ENCODE measurements around the gene NLGN2. TPM values are rescaled to one million over a fixed set of nuclear protein-coding genes. Genes with fewer than 3 reads are reported as not detected.

Gene NLGN2
- total and polyA plus RNA-seq, 2 of the 8 experiments (the other 6 are each of a cell fraction or from before 2014, with no cell fraction given), result 21.2 to 62.8 TPM

DNA sequence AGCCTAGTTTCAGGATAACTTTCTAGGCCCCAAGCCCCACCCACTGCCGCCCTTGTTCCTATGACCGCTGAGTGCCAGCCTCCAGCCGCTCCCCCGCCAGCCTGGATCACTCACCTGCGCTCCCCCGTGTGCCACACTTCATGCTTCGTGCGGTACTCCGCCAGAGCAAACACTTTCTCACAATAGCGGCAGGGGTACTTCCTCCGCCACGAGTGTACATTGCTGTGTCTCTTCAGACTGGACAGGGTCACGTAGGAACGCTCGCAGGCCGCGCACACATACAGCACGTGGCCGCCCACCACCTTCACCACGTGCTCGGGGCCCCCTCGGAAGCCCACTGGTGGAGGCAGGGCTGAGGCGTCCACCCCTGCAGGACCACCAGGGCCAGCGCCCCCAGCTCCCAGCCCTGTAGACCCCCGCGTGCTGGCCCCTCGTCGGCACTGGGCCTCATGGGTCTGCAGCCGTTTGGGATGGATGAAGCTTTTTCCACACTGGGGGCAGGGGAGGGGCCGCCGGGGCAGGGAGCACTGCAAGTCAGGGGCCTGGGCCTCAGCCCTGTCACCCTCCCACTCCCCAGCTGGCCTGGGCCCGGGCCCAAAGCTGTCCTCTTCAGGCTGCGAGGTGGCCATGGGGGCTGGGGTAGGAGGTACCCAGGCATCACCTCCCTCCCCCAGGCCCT is 58.1 kb downstream of the NLGN2 start:
- Histone ChIP-seq H2BK15ac (ENCODE audit: low read length) (no peak overlapping the region), H4K5ac (ENCODE audit: insufficient read length, low read depth, low read length) (no peak overlapping the region), H2BK5ac (ENCODE audit: low read depth, low read length) (no peak overlapping the region), H3K18ac (ENCODE audit: extremely low read depth, low read length) (no peak overlapping the region), H3K27ac (ENCODE audit: low read depth, low read length) (no peak overlapping the region), H3K36me3 (ENCODE audit: control insufficient read depth in 2 of 4, insufficient read depth in 4 of 4, low read length in 3 of 4) (peaks cover 0 to 3% (median under 1%) of the 10 kb centered on the region in 4 experiments; a peak in 3 of 8 replicates), H4K91ac (replicated peaks; ENCODE audit: insufficient read length, low read length) (no peak overlapping the region), H3K23ac (ENCODE audit: insufficient read length) (no peak overlapping the region), H4K8ac (ENCODE audit: extremely low read depth, insufficient read depth, low read length) (peak overlapping the region; percentile 57; the same call in 1 of the 2 replicates), H3K9ac (replicated peaks in 1 of 4; ENCODE audit: extremely low read depth in 1 of 4, low read depth in 3 of 4, low read length in 3 of 4) (no peak overlapping the region), H3K4me3 (ENCODE audit: extremely low read depth in 1 of 4, insufficient read depth in 2 of 4, low read depth in 3 of 4, low read length in 4 of 4) (no peak overlapping the region), H3K79me1 (ENCODE audit: low read depth, low read length) (peaks cover 2% of the 10 kb centered on the region; the same call in 1 of the 2 replicates), H3K4ac (replicated peaks; ENCODE audit: insufficient read length, low read depth, low read length) (no peak overlapping the region), H3K27me3 (replicated peaks in 1 of 4; ENCODE audit: control insufficient read depth in 3 of 4, extremely low read depth in 1 of 4, insufficient read depth in 3 of 4, low read length in 3 of 4) (no peaks in the 10 kb centered on the region), H3K79me2 (ENCODE audit: control insufficient read depth in 1 of 2, insufficient read depth in 2 of 2, low read length in 2 of 2) (no peaks in the 10 kb centered on the region), H2BK20ac (ENCODE audit: low read length) (no peak overlapping the region), H2AFZ (ENCODE audit: low read length) (no peak overlapping the region), H3K4me1 (replicated peaks in 1 of 4; ENCODE audit: control insufficient read depth in 3 of 4, insufficient read depth in 4 of 4, low read length in 3 of 4) (peaks cover 2 to 9% (median 7%) of the 10 kb centered on the region in 4 experiments), H2BK12ac (ENCODE audit: low read depth, low read length) (no peak overlapping the region), H3K56ac (replicated peaks; ENCODE audit: insufficient read length, low read depth, low read length) (no peak overlapping the region), H4K20me1 (replicated peaks in 1 of 2; ENCODE audit: control insufficient read depth in 1 of 2, insufficient read depth in 2 of 2, low read length in 2 of 2) (peaks cover 0 to 1% of the 10 kb centered on the region in 2 experiments), H3K14ac (ENCODE audit: insufficient read length) (no peak overlapping the region), H2BK120ac (replicated peaks; ENCODE audit: low read depth, low read length) (no peak overlapping the region), H3K9me3 (ENCODE audit: insufficient read depth in 2 of 2, low read depth in 1 of 2, low read length in 1 of 2) (no peaks in the 10 kb centered on the region), H2AK5ac (ENCODE audit: low read depth, low read length) (no peak overlapping the region), H3K4me2 (ENCODE audit: insufficient read depth in 1 of 2, low read depth in 2 of 2, low read length in 2 of 2) (no peak overlapping the region), H3K23me2 (ENCODE audit: low read depth, low read length) (no peaks in the 10 kb centered on the region)
- POLR2A ChIA-PET (ENCODE audit: partially characterized antibody), result interaction anchor here (0.9 to 13.8 kb wide), 4 partner anchors 16 to 62 kb away, joined by 3 to 200 read pairs (median 4); partner anchors contain the start of genes POLR2A, SLC35G6, TMEM102 and TMEM256
- WGBS, 2 experiments (ENCODE audit: extremely low coverage in 1 of 2, insufficient coverage in 1 of 2, insufficient read length in 1 of 2, insufficient replicate concordance in 2 of 2, low coverage in 1 of 2, low lambda C conversion rate in 2 of 2, missing lambda C conversion rate in 1 of 2), result 96% methylated on average over 23 of the region's 33 CpGs; no CpG with 5 or more reads in 1 of the 2 experiments
- DNase-seq (ENCODE audit: low read depth in 1 of 2, low spot score in 2 of 2), result no peak
- no peak for FAIRE-seq
- CTCF ChIA-PET (ENCODE audit: partially characterized antibody), result interaction anchor here (1.0 to 1.5 kb wide), 5 partner anchors 10 to 93 kb away, joined by 3 to 8 read pairs (median 3); partner anchors contain the start of gene TNFSF13
- no peak for TF ChIP-seq TEAD4 (IDR thresholded peaks at IDR 0.05; ENCODE audit: low read depth, low read length)
- no peak for TF ChIP-seq POU5F1 (IDR thresholded peaks at IDR 0.05; ENCODE audit: low read depth, low read length)
- TF ChIP-seq EP300 (IDR thresholded peaks at IDR 0.05; ENCODE audit: borderline replicate concordance in 1 of 2, low read depth in 2 of 2, low read length in 2 of 2), result no peak
- no peak for TF ChIP-seq CHD1 (IDR thresholded peaks at IDR 0.05; ENCODE audit: low read depth, low read length)
